ENCODE results near the gene MAP7D1. TPM values are rescaled to one million over a fixed set of nuclear protein-coding genes. Genes with fewer than 3 reads are reported as not detected.

The MAP7D1 gene
- total RNA-seq, 1 donor: 142 TPM

GRCh38 chr1:36142121-36142520 lies 13.8 kb upstream of the MAP7D1 start:
- no peak for DNase-seq (ENCODE audit: low read depth)
- no peak overlapping the region for H3K4me3 ChIP-seq (ENCODE audit: low read depth, low read length)
- TF ChIP-seq, protein P1, sequence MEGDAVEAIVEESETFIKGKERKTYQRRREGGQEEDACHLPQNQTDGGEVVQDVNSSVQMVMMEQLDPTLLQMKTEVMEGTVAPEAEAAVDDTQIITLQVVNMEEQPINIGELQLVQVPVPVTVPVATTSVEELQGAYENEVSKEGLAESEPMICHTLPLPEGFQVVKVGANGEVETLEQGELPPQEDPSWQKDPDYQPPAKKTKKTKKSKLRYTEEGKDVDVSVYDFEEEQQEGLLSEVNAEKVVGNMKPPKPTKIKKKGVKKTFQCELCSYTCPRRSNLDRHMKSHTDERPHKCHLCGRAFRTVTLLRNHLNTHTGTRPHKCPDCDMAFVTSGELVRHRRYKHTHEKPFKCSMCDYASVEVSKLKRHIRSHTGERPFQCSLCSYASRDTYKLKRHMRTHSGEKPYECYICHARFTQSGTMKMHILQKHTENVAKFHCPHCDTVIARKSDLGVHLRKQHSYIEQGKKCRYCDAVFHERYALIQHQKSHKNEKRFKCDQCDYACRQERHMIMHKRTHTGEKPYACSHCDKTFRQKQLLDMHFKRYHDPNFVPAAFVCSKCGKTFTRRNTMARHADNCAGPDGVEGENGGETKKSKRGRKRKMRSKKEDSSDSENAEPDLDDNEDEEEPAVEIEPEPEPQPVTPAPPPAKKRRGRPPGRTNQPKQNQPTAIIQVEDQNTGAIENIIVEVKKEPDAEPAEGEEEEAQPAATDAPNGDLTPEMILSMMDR (IDR thresholded peaks at IDR 0.05; ENCODE audit: insufficient read depth, low read depth, low read length): no peak

- TF ChIP-seq, protein P1 (IDR thresholded peaks at IDR 0.05; ENCODE audit: insufficient read depth, low read depth, low read length): no peak
- no peak overlapping the region for H3K4me3 ChIP-seq (ENCODE audit: low read depth, low read length)
- DNase-seq (ENCODE audit: low read depth): no peak
These were observed 12.5 kb upstream of the MAP7D1 start for GRCh38 chr1:36143424-36143823.

- TF ChIP-seq, protein P1 (IDR thresholded peaks at IDR 0.05; ENCODE audit: insufficient read depth, low read depth, low read length): no peak
- no peak overlapping the region for H3K4me3 ChIP-seq (ENCODE audit: low read depth, low read length)
- DNase-seq (ENCODE audit: low read depth): no peak
These were observed 11.5 kb upstream of the MAP7D1 start for GRCh38 chr1:36144413-36144812.

DNA sequence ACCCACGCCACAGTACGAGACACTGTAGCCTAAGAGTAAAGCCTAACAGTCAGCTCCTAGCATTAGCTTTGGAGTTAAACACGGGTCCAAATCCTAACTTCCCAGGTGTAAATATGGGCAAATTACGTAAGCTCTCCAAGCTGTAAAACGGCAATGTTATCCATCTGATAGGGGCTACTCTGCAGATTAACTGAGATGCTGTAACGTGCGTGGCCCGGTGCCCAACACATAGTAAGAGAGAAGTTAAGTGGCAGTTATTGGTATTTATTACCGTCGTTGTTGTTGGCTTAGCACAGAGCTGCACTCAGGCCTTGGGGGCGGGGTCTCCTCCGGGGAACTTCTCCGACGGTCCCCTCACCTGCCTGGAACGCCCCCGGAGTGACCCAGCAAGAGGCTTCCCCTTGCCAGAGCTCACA lies 7.1 kb upstream of the MAP7D1 start:
- no peak for DNase-seq (ENCODE audit: low read depth)
- TF ChIP-seq, protein P1 (IDR thresholded peaks at IDR 0.05; ENCODE audit: insufficient read depth, low read depth, low read length): no peak
- H3K4me3 ChIP-seq (ENCODE audit: low read depth, low read length): peak overlapping the region; percentile 83

DNA sequence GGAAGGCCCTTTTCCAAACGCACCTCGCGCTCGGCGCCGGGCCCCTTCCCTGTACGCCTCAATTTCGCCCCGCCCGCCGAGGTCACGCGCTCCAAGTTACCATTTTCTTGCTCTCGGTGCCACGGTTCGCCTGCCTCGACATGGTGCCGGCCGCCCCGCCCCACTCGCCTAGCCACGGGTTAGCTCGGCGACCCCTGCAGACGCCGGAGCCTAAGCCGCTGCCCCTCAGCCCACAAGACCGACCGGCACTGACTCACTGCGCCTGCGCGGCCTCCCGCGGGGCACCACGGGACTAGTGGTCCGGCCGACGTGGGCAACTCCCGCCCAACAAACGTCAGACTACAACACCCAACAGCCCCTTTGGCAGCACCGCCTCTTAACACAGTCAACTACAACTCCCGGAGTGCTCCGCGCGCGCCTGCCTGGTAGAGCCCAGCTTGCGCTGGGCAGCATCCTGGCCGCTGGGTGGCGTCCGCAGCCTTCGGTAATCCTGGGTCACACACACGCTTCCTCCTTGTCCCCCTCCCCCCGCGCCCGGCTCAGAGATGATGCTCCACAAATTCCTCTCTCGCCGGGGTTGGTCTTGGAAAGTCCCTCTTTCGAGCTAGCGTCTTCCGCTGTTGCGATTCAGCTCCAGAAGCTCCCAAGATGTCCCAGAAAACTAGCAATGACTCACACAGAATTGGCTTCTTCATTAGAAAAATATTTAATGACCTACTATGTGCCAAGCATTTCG lies 6.6 kb upstream of the MAP7D1 start, which contains the start of gene TRAPPC3:
TRAPPC3 (minus strand) TSS at position 250 of the 736 bp plus-strand sequence; CDS start at position 142, 108 bp downstream.
- peak within 1 kb of the TSS; percentile 83 for H3K4me3 ChIP-seq (ENCODE audit: low read depth, low read length)
- DNase-seq (ENCODE audit: low read depth): peak; percentile 100
- TF ChIP-seq, protein P1 (IDR thresholded peaks at IDR 0.05; ENCODE audit: insufficient read depth, low read depth, low read length): peak; percentile 94

GRCh38 chr1:36149973-36150295 lies 6.0 kb upstream of the MAP7D1 start:
- H3K4me3 ChIP-seq (ENCODE audit: low read depth, low read length): peak overlapping the region; percentile 22
- TF ChIP-seq, protein P1 (IDR thresholded peaks at IDR 0.05; ENCODE audit: insufficient read depth, low read depth, low read length): no peak
- DNase-seq (ENCODE audit: low read depth): no peak

Data from fibroblast of villous mesenchyme (primary cell).